Measurements from ENCODE around the gene PDGFD.

PDGFD gene

DNA sequence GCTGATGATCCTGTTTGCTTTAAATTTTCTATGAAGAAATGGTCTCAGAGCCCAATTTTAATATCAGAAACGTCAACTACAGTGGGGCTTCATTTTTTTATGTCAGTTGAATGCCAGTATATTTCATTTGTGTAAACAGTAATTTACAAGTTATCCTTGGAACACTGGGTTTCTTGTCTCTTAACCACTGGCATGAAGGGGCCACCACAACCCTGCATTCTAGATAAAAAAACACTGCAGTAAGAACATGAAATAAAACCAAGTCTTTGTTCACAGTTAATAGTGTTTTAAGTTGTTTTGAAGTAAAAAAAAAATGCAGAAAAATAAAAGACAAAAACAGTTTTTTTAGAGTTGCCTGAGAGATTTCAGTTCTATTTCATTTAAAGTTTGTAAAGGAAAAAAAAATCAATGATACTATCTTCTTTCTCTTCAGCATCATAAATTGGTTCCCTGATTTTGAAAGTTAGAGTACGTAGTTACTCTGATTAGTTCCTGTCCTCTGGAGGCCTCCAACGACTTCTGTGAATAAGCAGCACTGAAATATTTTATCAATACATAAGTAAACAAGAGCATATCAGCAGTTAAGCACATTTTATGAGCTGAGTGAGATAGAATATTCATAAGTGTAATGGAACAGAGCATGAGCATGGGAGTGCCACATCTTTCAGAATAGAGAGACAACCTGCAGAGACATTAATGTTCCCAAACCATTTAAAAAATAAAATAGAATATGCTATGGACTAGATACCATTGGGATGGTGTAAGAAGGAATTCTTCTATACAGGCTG lies 135.3 kb downstream of the PDGFD start:
- Histone ChIP-seq H3K4me3 (no peak overlapping the region), H3K27ac (no peak overlapping the region)

DNA sequence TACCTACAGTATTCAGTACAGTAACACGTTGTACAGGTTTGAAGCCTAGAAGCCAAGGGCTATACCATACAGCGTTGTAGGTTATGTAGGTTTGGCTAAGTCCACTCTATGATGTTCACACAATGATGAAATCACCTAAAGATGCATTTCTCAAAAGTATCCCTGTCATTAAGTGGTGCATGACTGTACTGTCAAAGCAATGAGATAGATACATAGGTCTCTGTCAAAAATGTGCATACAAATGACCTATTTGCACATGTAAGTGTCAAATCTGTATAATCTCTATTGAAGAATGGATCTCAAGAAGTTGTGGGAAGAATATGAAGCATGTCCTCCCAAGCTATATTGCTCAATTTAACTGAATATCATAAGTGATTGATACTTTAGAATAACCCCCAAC lies 139.4 kb downstream of the PDGFD start:
- Histone ChIP-seq H3K27ac (no peak overlapping the region), H3K4me3 (no peak overlapping the region)

DNA sequence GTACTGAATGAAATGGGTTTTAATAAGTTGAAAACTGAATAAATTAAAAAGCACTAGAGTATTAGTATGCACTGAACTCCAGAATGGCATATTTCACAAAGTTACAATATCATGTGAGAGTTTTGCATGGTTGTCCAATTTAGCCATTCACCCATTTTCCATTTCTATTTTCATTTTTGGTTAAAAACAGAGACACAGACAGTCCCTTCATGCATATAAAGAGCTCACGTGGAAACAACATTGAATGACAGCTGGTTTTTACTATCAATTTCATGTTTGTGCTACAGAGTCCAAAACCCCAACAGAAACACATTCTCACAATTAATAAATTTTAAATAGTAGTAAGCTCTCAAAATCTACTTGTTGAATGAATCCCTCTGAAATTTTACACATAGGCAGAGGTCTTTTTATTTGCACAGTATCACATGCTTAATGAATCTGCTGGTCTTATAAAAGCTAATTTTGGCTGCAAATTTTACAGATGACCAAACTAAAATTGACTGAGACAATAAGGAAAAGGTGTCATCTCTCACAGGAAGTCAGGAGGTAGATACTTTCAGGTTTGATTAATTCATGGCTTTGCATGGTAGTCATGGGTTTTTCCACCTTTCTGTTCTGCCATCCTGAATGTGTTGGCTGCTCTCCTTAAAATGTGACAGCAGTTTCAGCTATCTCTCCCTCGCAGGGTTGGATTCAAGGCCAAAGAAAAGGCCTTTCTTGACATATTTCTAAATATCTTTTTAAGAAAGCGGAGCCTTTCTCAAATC lies 148.1 kb downstream of the PDGFD start:
- H3K4me3 ChIP-seq, result no peak overlapping the region
- H3K27ac ChIP-seq, result no peak overlapping the region

DNA sequence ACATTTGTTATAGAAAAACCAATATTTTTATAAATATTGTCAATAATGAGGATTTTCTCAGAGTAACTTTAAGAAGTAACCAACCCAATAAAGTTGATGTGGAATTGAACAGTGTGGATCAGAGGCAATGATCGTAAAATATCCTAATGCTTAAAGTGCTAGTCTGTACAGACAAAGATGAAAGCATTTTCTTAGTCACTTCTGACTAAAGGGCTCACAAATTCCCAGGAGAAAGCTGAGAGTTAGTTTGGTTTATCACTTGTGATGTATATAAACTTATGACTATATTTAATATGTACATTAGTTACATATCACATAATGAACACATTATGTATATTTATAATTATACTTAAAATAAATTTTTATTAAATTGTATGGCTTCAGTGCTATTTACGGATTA lies 152.9 kb downstream of the PDGFD start:
- Histone ChIP-seq H3K4me3 (no peak overlapping the region), H3K27ac (no peak overlapping the region)

- no peak overlapping the region for H3K27ac ChIP-seq
- no peak overlapping the region for H3K4me3 ChIP-seq
Measured at GRCh38 chr11:104009744-104010143, 154.2 kb downstream of the PDGFD start.

GRCh38 chr11:104005234-104005855 lies 158.6 kb downstream of the PDGFD start:
- no peak overlapping the region for H3K4me3 ChIP-seq

DNA sequence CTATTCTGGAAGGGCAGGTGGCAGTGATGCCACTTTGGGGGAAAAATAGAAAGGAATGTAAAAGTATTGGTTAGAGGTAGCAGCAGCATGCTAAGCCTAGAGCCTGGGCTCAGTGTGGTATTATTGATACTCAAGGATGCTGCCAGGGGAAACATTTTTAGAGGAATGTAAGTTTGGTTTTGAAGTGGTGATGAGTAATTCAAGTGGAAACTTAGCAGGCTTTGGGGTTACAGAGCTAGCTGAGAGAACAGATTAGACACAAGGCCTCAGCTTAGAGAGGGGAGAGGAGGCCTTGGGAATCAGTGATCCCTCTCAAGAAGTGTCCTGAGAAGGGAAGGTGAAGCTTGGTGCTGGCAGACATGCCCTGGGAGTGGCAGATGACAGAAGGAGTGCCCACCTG lies 160.5 kb downstream of the PDGFD start:
- no peak overlapping the region for H3K27ac ChIP-seq
- H3K4me3 ChIP-seq, result no peak overlapping the region

More at GRCh38 chr11:104005234-104005855, 158.6 kb downstream of the PDGFD start:
- no peak overlapping the region for H3K27ac ChIP-seq

DNA sequence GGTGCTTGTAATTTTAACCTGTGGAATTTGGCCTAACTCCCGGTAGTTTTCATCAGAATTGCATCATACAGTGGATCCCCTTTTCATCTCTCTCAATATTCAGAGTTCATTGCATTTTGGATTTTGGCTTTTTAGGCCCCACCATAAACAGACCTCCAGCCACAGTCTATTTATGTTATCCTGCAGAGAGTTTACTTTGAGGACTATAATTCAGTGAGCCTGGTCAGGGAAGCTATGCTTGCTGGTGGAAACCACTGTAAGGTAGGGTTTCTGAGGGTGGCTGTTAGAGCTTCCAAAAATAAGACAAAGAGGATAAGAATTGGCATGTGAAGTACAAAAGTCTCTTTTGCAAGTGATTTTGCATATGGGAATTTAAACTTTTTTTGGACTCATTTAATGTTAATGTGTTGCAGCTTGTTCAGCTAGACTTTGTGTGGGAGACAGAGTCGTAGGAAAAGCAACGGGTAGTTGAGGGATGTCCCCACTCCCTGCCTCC lies 162.3 kb downstream of the PDGFD start:
- Histone ChIP-seq H3K4me3 (no peak overlapping the region), H3K27ac (no peak overlapping the region)

- Histone ChIP-seq H3K27ac (no peak overlapping the region), H3K4me3 (no peak overlapping the region)
Measured at GRCh38 chr11:104000798-104001197, 163.1 kb downstream of the PDGFD start.

- Histone ChIP-seq H3K4me3 (no peak overlapping the region), H3K27ac (no peak overlapping the region)
Measured at GRCh38 chr11:103998826-103999508, 165.0 kb downstream of the PDGFD start.

- H3K4me3 ChIP-seq, result no peak overlapping the region
Measured at GRCh38 chr11:103997082-103997481, 166.9 kb downstream of the PDGFD start.

DNA sequence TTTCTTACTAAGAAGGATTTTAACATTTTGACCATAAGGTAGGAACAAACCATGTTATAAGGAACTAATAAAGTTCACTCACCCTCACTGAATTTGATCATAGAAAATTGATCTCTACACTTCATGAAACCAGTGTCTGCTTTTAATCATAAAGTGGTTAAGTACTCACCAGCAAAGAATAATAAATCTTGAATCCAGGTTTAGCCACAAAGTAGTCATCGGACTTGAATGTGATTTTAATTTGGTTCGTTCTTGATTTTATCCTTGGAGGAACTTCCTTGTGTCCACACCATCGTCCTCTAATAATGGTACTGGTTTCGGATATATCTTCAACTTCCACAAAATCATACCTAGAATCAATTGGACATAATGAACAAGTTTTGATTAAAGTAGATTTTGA lies 168.1 kb downstream of the PDGFD start:
- Histone ChIP-seq H3K4me3 (no peak overlapping the region), H3K27ac (no peak overlapping the region)

More at GRCh38 chr11:103997082-103997481, 166.9 kb downstream of the PDGFD start:
- no peak overlapping the region for H3K27ac ChIP-seq

DNA sequence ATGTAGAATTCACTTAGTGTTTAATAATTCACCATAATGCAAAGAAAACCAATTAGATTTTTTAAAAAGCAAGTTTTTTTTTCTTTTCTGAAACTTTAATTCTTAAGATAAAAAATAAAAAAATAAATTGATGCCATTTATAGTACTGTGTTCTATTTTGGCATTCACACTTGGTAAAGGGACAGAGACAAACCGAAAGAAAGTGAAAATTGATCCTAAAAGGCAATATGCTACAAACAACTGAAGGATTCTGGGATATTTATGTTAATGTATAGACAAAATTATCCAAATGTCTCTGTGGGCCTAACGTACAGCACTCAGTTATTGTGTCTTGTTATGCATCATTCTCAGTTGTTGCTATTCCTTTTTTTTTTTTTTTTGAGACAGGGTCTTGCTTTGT lies 169.4 kb downstream of the PDGFD start:
- Histone ChIP-seq H3K4me3 (no peak overlapping the region), H3K27ac (no peak overlapping the region)

GRCh38 chr11:103994094-103994493 lies 169.9 kb downstream of the PDGFD start:
- Histone ChIP-seq H3K27ac (no peak overlapping the region), H3K4me3 (no peak overlapping the region)

DNA sequence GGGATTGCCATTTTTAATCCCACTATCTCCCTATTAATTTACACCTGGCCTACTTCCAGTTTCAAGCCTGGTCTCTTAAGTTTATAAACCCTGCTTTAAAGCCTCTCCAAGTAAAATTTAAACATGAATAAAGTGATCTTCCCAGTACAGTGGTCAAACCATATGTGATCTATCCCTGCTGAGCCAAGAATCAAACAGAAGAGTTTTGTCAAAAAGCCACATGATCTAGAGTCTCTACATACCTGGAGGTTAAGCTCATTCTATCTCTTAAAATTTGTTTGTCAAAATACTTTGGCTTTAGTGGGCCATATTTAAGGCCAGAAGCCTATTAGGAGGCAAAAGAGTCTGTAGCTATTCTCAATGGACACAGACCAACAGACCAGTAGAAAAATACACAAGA lies 170.4 kb downstream of the PDGFD start:
- H3K27ac ChIP-seq, result no peak overlapping the region

DNA sequence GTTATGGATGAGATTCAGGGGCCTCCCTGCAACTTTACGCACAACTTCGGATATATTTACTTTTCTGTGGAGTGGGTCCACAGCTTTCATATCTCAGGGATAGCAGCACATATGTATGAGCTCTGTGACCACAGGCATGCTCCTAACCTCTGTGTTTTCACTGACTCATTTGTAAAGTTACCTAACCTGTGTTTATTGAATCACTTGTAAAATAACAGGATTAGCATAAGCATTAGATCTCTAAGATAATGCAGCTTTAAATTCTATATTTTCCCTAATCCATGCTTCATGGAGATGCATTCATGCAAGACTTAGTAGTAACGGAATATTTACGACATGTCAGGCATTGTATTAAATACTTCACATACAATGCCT lies 175.4 kb downstream of the PDGFD start:
- no peak overlapping the region for H3K4me3 ChIP-seq
- no peak overlapping the region for H3K27ac ChIP-seq

More for the DNA sequence above, 170.4 kb downstream of the PDGFD start:
- H3K4me3 ChIP-seq, result no peak overlapping the region

GRCh38 chr11:103987629-103988594 lies 176.0 kb downstream of the PDGFD start:
- H3K4me3 ChIP-seq, result no peak overlapping the region
- H3K27ac ChIP-seq, result no peak overlapping the region

DNA sequence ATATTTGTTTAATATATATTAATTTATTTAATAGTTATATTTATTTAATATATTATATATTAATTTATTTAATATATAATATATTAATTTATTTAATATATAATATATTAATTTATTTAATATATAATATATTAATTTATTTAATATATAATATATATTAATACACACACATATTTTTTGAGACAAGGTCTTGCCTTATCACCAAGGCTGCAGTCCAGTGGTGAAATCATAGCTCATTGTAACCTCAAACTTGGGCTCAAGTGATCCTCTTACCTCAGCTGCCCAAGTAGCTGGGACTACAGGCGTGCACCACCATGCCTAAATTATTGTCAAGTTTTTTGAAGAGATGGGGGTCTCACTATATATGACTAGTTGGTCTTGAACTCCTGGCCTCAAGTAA lies 178.9 kb downstream of the PDGFD start:
- Histone ChIP-seq H3K4me3 (no peak overlapping the region), H3K27ac (no peak overlapping the region)

GRCh38 chr11:103980108-103980507 lies 183.8 kb downstream of the PDGFD start:
- Histone ChIP-seq H3K27ac (no peak overlapping the region), H3K4me3 (no peak overlapping the region)
